ENCODE measurements around the gene CD3E.

Gene CD3E

DNA sequence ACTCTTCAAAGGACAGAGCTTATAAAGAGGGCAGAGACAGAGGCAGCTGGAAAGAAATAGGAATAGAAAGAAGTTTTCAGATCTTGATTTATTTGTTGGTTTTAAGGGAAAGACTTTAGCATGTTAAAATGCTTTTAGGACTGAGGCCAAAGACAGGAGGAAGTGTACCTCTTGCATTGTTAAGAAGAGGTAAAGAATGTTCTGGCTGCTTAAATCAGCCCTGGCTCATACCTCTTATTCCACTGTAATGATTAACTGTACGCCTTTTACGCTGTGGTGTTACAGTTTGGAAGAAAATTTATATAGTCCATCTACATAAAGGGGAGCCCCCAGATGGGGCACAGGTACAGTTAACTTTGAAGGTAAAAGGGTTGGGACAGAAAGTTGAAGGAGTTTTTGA is 30.3 kb upstream of the CD3E start:
- Mint-ChIP-seq H3K27ac (no peak overlapping the region), H3K9me3 (no peaks in the 10 kb centered on the region), H3K4me1 (no peaks in the 10 kb centered on the region), H3K4me3 (no peak overlapping the region), H3K36me3 (ENCODE audit: low read depth) (no peaks in the 10 kb centered on the region), H3K27me3 (ENCODE audit: low read depth, poor library complexity) (peaks cover 90% of the 10 kb centered on the region)
- DNase-seq, result no peak
- TF ChIP-seq, protein P1, sequence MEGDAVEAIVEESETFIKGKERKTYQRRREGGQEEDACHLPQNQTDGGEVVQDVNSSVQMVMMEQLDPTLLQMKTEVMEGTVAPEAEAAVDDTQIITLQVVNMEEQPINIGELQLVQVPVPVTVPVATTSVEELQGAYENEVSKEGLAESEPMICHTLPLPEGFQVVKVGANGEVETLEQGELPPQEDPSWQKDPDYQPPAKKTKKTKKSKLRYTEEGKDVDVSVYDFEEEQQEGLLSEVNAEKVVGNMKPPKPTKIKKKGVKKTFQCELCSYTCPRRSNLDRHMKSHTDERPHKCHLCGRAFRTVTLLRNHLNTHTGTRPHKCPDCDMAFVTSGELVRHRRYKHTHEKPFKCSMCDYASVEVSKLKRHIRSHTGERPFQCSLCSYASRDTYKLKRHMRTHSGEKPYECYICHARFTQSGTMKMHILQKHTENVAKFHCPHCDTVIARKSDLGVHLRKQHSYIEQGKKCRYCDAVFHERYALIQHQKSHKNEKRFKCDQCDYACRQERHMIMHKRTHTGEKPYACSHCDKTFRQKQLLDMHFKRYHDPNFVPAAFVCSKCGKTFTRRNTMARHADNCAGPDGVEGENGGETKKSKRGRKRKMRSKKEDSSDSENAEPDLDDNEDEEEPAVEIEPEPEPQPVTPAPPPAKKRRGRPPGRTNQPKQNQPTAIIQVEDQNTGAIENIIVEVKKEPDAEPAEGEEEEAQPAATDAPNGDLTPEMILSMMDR (IDR thresholded peaks at IDR 0.05), result no peak

DNA sequence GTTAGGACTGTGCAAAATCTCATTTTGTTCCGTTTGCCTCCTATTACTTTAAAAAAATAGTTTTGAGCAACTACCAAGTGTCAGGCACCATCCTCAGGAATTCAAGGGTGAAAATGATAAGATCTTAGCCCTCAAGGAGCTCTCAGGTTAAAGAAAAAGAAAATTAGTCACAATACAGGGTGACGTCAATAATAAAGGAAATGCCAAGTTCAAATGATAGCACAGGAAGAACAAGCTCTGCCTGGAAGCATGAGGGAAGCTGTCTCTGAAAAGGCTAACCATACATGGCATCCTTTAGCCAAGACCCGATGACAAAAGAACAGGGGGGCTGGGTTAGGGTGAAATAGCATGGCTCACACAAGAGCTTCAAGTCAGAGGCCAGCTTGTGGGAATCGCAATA is 29.4 kb upstream of the CD3E start:
- H3K4me1 Mint-ChIP-seq, result no peaks in the 10 kb centered on the region
- no peaks in the 10 kb centered on the region for H3K9me3 Mint-ChIP-seq
- TF ChIP-seq, protein P1 (IDR thresholded peaks at IDR 0.05), result no peak
- no peak overlapping the region for H3K27ac Mint-ChIP-seq
- H3K36me3 Mint-ChIP-seq (ENCODE audit: low read depth), result no peaks in the 10 kb centered on the region
- H3K4me3 Mint-ChIP-seq, result no peak overlapping the region
- DNase-seq, result no peak
- peaks cover 81% of the 10 kb centered on the region for H3K27me3 Mint-ChIP-seq (ENCODE audit: low read depth, poor library complexity)

DNA sequence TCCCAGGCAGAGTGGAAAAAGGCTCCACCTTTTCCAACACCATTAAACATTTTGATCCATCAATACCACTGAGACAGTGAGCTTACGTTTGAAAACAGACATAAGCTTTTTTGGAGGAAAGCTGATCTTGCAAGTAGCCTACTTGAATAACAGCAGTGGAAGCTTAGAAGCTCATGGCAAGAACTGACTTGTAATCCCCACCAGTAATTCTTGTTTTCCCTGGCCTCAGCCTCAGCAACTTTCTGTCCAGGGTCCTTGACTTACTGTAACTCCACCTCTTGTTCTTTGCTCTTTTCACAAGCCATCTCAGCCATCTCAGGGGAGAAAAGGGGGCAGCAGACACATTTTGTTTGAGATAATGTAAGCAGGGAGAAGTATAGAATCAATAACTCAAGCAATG is 28.1 kb upstream of the CD3E start:
- TF ChIP-seq, protein P1 (IDR thresholded peaks at IDR 0.05), result no peak
- DNase-seq, result no peak
- Mint-ChIP-seq H3K4me1 (no peaks in the 10 kb centered on the region), H3K4me3 (no peak overlapping the region), H3K27ac (no peak overlapping the region), H3K36me3 (ENCODE audit: low read depth) (no peaks in the 10 kb centered on the region), H3K9me3 (no peaks in the 10 kb centered on the region), H3K27me3 (ENCODE audit: low read depth, poor library complexity) (peaks cover 69% of the 10 kb centered on the region)

DNA sequence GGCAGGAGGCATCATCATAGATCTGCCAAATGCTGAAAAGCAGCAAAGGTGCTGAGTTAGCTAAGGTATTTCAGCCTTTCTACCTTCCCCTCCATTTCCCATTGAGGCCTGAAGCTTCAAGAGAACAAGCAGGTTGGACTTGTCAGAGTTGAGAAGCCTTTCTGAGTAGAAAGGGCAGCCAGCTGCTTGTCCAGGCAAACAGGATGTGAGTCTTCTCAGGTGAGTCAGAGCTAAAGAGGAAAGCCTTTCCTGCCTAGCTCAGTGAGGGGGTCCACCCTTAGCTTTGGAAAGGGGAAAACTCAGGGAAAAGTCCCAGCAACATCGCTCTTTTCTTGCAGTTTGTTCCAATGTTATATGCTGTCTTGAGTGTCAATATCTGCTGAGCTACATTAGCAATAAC is 27.2 kb upstream of the CD3E start:
- H3K27ac Mint-ChIP-seq, result no peak overlapping the region
- peaks cover 67% of the 10 kb centered on the region for H3K27me3 Mint-ChIP-seq (ENCODE audit: low read depth, poor library complexity)

GRCh38 chr11:118281284-118281683 is 23.2 kb upstream of the CD3E start:
- Mint-ChIP-seq H3K9me3 (peaks cover 3% of the 10 kb centered on the region), H3K27me3 (ENCODE audit: low read depth, poor library complexity) (peaks cover 51% of the 10 kb centered on the region), H3K36me3 (ENCODE audit: low read depth) (no peaks in the 10 kb centered on the region), H3K4me3 (no peak overlapping the region), H3K27ac (no peak overlapping the region), H3K4me1 (no peaks in the 10 kb centered on the region)
- no peak for DNase-seq
- TF ChIP-seq, protein P1 (IDR thresholded peaks at IDR 0.05), result no peak

More for the DNA sequence above, 27.2 kb upstream of the CD3E start:
- Mint-ChIP-seq H3K9me3 (no peaks in the 10 kb centered on the region), H3K36me3 (ENCODE audit: low read depth) (no peaks in the 10 kb centered on the region), H3K4me3 (no peak overlapping the region), H3K4me1 (no peaks in the 10 kb centered on the region)
- DNase-seq, result no peak
- TF ChIP-seq, protein P1 (IDR thresholded peaks at IDR 0.05), result no peak

GRCh38 chr11:118282606-118283005 is 21.9 kb upstream of the CD3E start:
- Mint-ChIP-seq H3K4me3 (no peak overlapping the region), H3K36me3 (ENCODE audit: low read depth) (no peaks in the 10 kb centered on the region), H3K9me3 (peaks cover 3% of the 10 kb centered on the region), H3K27me3 (ENCODE audit: low read depth, poor library complexity) (peaks cover 47% of the 10 kb centered on the region), H3K27ac (no peak overlapping the region), H3K4me1 (no peaks in the 10 kb centered on the region)
- TF ChIP-seq, protein P1 (IDR thresholded peaks at IDR 0.05), result no peak
- DNase-seq, result no peak
